Left lung (tissue), 10 donors: Measurements from ENCODE around the gene DPYSL4. TPM values are rescaled to one million over a fixed set of nuclear protein-coding genes. Genes with fewer than 3 reads are reported as not detected.

Experiments
- ATAC-seq: fragments of 200-7000 bp; cut with Tn5 transposase; one replicate; pipeline ENCODE4 v1.9.1; 2020; ENCODE audit warnings: moderate library complexity
- DNase-seq, 4 donors: peaks; one replicate each; pipeline ENCODE4 v3.0.0-alpha.2; 2013 to 2020
- H3K27ac ChIP-seq, 2 donors: fragments of 200-600 bp; sonication (generic) in 1 of 2; one replicate each; pipeline versions ENCODE4 v1.5.0 to v1.8.0; 2020 to 2021
- H3K27me3 ChIP-seq, 2 donors: fragments of 200-600 bp; sonication (generic) in 1 of 2; one replicate each; pipeline versions ENCODE4 v1.5.0 to v1.8.0; 2020 to 2021
- H3K36me3 ChIP-seq, 2 donors: fragments of 200-600 bp; sonication (generic) in 1 of 2; one replicate each; pipeline versions ENCODE4 v1.5.0 to v1.8.0; 2020 to 2021
- H3K4me1 ChIP-seq, 2 donors: fragments of 200-600 bp; one replicate each; pipeline ENCODE4 v1.8.0; 2021
- H3K4me3 ChIP-seq, 2 donors: fragments of 200-600 bp; sonication (generic) in 1 of 2; one replicate each; pipeline versions ENCODE4 v1.5.0 to v1.8.0; 2020 to 2021; ENCODE audit warnings: mild to moderate bottlenecking in 1 of 2
- H3K9me3 ChIP-seq, 2 donors: fragments of 200-600 bp; sonication (generic) in 1 of 2; one replicate each; pipeline versions ENCODE4 v1.5.0 to v1.8.0; 2020 to 2021
- intact Hi-C, 2 donors: fragments of 100-400 bp; cut with DNase I; formaldehyde crosslinking; loops; one replicate each; pipeline versions ENCODE4 v1.11.2 to v1.14.2; 2022
- polyA plus RNA-seq, 6 donors: library from polyadenylated mRNA; unstranded; fragments of 120-200 nt; gene quantifications; one replicate each; pipeline ENCODE4 v1.2.1, GENCODE V29; 2013; ENCODE audit not compliant: insufficient read length in 6 of 6
- total RNA-seq, 2 donors: library from RNA; stranded (reverse); fragmentation: NEBNext Ultra II Directional; extraction: Animal tissue kit (Norgen Biotek cat#: 25700); gene quantifications; one replicate each; pipeline ENCODE4 v1.2.1, GENCODE V29; 2021
- TF ChIP-seq, protein P1 (sequence below), 2 donors: fragments of 200-600 bp; sonication (generic) in 1 of 2; IDR thresholded peaks; one replicate each; pipeline versions ENCODE4 v1.5.0 to v1.8.0; 2021; ENCODE audit warnings: antibody characterized with exemption in 2 of 2
- donor health status: DM: no; HTN: yes; CAD: no.
- donor health status: DM: no; HTN: no; CAD: no.

Gene DPYSL4
- total and polyA plus RNA-seq, 8 donors, result 1.3 to 14.6 (median 10.4) TPM

DNA sequence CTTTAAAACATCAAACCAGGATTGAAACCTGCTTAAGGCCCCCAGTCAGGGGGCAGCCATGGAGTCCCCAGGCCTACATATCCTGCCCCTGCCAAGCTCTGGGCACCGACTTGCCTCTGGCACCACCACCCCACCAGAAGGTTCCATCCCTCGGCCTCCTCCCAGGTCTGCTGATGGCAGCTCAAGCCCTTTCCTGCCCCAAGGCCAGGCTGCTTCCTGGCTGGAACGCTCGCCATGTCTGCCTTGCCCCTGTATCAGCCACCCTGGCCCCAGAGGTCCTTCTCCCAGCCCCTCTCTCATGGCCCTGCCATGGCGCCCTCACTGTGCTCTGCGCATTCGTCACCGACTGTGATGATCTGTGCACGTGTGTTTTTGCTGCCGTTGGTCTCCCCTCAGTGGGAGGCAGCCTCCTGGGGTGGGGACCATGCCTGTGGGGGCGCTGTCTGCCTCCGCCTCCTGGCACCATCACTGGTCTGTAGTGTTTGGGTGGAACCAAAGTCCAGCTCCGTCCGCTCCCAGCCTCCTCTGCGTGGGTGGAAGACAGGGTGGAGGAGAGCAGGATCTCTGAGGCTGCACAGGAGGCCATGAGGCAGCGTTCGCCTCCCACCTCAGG is 3.2 kb downstream of the DPYSL4 start:
- no peak for ATAC-seq
- Histone ChIP-seq H3K4me3 (no peak overlapping the region), H3K4me1 (peaks cover 4 to 23% of the 10 kb centered on the region in 2 donors), H3K9me3 (no peaks in the 10 kb centered on the region), H3K36me3 (no peaks in the 10 kb centered on the region), H3K27me3 (peaks cover 35 to 64% of the 10 kb centered on the region in 2 donors), H3K27ac (no peak overlapping the region)
- DNase-seq, result peak in 1 of 4 donors; percentile 57
- TF ChIP-seq, protein P1, sequence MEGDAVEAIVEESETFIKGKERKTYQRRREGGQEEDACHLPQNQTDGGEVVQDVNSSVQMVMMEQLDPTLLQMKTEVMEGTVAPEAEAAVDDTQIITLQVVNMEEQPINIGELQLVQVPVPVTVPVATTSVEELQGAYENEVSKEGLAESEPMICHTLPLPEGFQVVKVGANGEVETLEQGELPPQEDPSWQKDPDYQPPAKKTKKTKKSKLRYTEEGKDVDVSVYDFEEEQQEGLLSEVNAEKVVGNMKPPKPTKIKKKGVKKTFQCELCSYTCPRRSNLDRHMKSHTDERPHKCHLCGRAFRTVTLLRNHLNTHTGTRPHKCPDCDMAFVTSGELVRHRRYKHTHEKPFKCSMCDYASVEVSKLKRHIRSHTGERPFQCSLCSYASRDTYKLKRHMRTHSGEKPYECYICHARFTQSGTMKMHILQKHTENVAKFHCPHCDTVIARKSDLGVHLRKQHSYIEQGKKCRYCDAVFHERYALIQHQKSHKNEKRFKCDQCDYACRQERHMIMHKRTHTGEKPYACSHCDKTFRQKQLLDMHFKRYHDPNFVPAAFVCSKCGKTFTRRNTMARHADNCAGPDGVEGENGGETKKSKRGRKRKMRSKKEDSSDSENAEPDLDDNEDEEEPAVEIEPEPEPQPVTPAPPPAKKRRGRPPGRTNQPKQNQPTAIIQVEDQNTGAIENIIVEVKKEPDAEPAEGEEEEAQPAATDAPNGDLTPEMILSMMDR (IDR thresholded peaks at IDR 0.05), result no peak
- intact Hi-C loops, result no loop called here

DNA sequence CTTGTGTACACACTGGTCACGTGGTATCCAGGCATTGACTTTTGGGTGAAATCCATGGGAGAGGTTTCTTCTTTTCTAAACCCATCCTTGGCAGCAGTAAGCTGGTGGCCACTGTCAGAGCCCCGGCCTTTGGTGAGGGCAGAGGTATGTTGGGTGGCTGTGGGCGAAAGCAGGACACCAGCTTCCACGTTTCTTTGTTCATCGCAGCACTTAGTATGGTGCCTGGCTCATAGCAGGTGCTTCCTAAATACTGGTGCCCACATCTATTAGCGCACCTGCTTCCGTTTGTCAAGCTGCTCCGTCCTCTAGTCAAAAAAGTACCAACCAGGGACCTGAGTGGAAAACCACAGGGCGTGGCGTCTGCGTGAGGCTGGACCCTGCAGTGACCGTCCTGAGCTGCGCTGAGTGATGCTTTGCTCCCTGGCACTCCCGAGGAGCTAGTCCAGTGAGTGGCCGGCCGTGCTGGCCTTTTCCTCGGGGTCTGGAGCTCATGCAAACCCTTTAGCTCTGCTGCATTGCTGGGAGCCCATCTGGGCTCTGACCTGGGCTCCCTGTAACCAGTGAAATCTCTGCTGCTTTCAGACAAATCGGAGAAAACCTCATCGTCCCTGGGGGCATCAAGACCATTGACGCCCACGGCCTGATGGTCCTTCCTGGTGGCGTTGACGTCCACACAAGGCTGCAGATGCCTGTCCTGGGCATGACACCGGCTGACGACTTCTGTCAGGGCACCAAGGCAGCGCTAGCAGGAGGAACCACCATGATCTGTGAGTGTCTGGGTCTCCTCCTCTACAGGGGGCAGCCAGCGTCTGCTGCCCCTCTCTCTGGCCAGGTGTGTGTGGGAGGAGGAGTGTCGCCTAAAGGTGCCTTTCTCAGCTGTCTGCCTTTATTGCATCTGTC is 5.6 kb downstream of the DPYSL4 start:
- DNase-seq (no peak), ATAC-seq (no peak)
- no peaks in the 10 kb centered on the region for H3K36me3 ChIP-seq
- H3K9me3 ChIP-seq, result no peaks in the 10 kb centered on the region
- no peak overlapping the region for H3K27ac ChIP-seq
- TF ChIP-seq, protein P1 (IDR thresholded peaks at IDR 0.05), result no peak
- H3K27me3 ChIP-seq, result peaks cover 14 to 55% of the 10 kb centered on the region in 2 donors
- H3K4me1 ChIP-seq, result peaks cover 4 to 5% of the 10 kb centered on the region in 2 donors
- intact Hi-C loops, result no loop called here
- no peak overlapping the region for H3K4me3 ChIP-seq

- TF ChIP-seq, protein P1 (IDR thresholded peaks at IDR 0.05), result no peak
- Histone ChIP-seq H3K4me3 (no peak overlapping the region), H3K27ac (no peak overlapping the region), H3K4me1 (no peaks in the 10 kb centered on the region), H3K36me3 (no peaks in the 10 kb centered on the region), H3K27me3 (peaks cover 6 to 55% of the 10 kb centered on the region in 2 donors), H3K9me3 (no peaks in the 10 kb centered on the region)
- DNase-seq, result peak in 2 of 4 donors; percentile 49 to 69
- ATAC-seq, result no peak
- intact Hi-C loops, result no loop called here
Measured at GRCh38 chr10:132192991-132193665, 6.4 kb downstream of the DPYSL4 start.

- Histone ChIP-seq H3K4me3 (no peak overlapping the region), H3K27ac (no peak overlapping the region), H3K36me3 (no peaks in the 10 kb centered on the region), H3K27me3 (peaks cover 0 to 53% of the 10 kb centered on the region in 2 donors), H3K4me1 (no peaks in the 10 kb centered on the region), H3K9me3 (no peaks in the 10 kb centered on the region)
- TF ChIP-seq, protein P1 (IDR thresholded peaks at IDR 0.05), result no peak
- ATAC-seq (peak; percentile 77), DNase-seq (peak in 1 of 4 donors; percentile 23)
- intact Hi-C loops, result no loop called here
Measured at GRCh38 chr10:132193907-132194552, 7.3 kb downstream of the DPYSL4 start.
